Omental fat pad (tissue), 4 donors: ENCODE results near the gene TC2N. TPM values are rescaled to one million over a fixed set of nuclear protein-coding genes. Genes with fewer than 3 reads are reported as not detected.
"Not testable (repeated sequence)": the region's sequence is repeated elsewhere in the genome, so short reads cannot be mapped to it uniquely, and the experiment has no call there.

ENCODE experiments used
- ATAC-seq: fragments of 150-250 bp; one replicate; pipeline ENCODE4 v1.9.1; 2016; ENCODE audit warnings: mild to moderate bottlenecking, moderate library complexity; ENCODE audit not compliant: low FRiP score
- DNase-seq: peaks from one replicate; pipeline ENCODE4 v3.0.0-alpha.2; 2019; ENCODE audit warnings: low spot score
- CTCF ChIP-seq, 3 donors: fragments of 450-650 bp; IDR thresholded peaks; one replicate each; pipeline ENCODE4 v1.5.1; 2016 to 2017; ENCODE audit warnings: antibody characterized with exemption in 3 of 3, mild to moderate bottlenecking in 3 of 3, moderate library complexity in 2 of 3
- total RNA-seq, 4 donors: library from RNA; depleted of rRNA; stranded (reverse); fragments of >200 nt; gene quantifications; one replicate each; pipeline ENCODE4 v1.1.0, GENCODE V29; 2016

TC2N gene
- total RNA-seq, 4 donors from 2014 or later, result 26.8 to 106 (median 49.3) TPM

DNA sequence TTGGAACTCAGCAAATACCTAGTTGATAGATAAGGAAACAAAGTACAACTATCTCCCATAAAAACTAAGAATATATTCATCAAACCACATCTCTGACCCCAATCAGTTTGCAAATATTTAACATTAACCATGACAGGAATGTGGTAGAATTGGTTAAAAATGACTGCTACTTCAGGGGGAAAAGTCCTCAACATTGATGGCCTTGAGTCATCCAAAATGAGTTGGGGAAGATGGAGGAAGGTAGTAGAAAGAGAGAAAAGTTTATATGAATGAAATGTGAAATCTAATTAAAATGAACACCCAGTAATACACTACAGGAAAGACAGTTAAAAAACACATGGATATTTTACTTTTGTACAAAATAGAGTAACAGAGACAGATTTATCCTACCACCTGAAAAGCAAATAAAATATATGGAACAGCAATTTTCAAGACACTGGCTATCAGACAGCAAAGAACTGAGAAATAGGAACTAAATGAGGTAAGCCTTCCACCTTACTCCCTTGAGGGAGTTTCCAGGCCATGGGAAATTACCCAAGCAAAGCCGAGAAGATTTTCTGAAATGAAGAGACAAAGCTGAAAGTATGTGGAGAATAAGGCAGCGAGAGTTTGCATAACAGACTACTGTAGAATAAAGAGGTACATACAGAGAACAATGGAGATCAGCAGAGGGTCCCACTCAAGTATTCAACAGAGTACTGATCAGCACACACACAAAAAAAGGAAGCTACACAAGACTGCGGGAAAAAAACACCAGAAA is 49.6 kb downstream of the TC2N start:
- TF ChIP-seq CTCF (IDR thresholded peaks at IDR 0.05), result no peak
- ATAC-seq (no peak), DNase-seq (no peak)

GRCh38 chr14:91814317-91814716 is 53.0 kb downstream of the TC2N start:
- DNase-seq, result no peak
- ATAC-seq, result no peak
- TF ChIP-seq CTCF (IDR thresholded peaks at IDR 0.05), result no peak

DNA sequence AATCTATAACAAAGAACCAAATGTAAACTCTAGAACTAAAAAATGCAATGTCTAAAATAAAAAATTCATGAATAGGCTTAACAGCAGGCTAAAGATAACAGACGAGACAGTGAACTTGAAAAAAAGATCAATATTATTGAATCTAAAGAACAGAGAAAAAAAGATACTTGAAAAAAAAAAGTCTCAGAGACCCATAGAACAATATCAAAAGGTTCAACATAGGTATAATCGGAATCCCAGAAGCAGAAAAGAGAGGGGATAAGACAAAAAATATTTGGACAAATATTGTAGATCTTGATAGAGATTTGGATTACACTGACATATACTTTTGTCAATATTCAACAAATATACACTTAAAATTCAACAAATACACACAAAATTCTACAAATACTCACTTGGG is 56.6 kb downstream of the TC2N start:
- TF ChIP-seq CTCF (IDR thresholded peaks at IDR 0.05), result no peak
- DNase-seq (no peak), ATAC-seq (no peak)

- no peak for TF ChIP-seq CTCF (IDR thresholded peaks at IDR 0.05)
- ATAC-seq, result no peak
- no peak for DNase-seq
Observed at GRCh38 chr14:91806716-91807115, 60.6 kb downstream of the TC2N start.

DNA sequence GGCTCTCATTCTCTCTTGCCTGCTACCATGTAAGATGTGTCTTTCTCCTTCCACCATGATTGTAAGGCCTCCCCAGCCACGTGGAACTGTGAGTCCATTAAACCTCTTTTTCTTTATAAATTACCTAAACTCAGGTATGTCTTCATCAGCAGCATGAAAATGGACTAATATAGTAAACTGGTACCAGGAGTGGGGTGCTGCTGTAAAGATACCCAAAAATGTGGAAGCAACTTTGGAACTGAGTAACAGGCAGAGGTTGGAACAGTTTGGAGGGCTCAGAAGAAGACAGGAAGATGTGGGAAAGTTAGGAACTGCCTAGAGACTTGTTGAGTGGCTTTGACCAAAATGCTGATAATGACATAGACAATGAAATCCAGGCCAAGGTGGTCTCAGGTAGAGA is 61.2 kb downstream of the TC2N start:
- not testable (repeated sequence) for DNase-seq, ATAC-seq

DNA sequence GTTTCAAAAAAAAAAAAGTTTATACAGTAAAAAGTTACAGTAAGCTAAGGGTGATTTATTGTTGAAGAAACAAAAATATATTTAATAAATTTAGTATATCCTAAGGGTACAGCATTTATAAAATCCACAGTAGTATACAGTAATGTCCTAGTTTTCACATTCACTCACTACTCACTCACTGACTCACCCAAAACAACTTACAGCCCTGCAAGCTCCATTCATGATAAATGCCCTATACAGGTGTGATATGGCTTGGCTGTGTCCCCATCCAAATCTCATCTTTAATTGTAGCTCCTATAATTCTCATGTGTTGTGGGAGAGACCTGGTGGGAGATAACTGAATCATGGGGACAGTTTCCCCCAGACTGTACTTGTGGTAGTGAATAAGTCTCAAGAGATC is 61.7 kb downstream of the TC2N start:
- no peak for ATAC-seq
- DNase-seq, result no peak
- no peak for TF ChIP-seq CTCF (IDR thresholded peaks at IDR 0.05)

GRCh38 chr14:91801358-91801757 is 66.0 kb downstream of the TC2N start:
- TF ChIP-seq CTCF (IDR thresholded peaks at IDR 0.05), result no peak
- ATAC-seq (no peak), DNase-seq (no peak)
